Measurements from ENCODE around the gene FAM13A. TPM values are rescaled to one million over a fixed set of nuclear protein-coding genes. Genes with fewer than 3 reads are reported as not detected.
A peak's percentile ranks its signal among the peaks of the same experiment; 100 is the strongest.

The FAM13A gene
- total RNA-seq, 1 donor from 2014 or later: 32.2 TPM

- Histone ChIP-seq H3K4me3 (no peak overlapping the region), H3K9me3 (no peaks in the 10 kb centered on the region), H3K27me3 (no peaks in the 10 kb centered on the region), H3K27ac (no peak overlapping the region), H3K36me3 (no peaks in the 10 kb centered on the region), H3K4me1 (peaks cover 11% of the 10 kb centered on the region)
- no peak for TF ChIP-seq POLR2AphosphoS5 (IDR thresholded peaks at IDR 0.05; ENCODE audit: insufficient read depth in 1 of 2, low read depth in 1 of 2)
- no peak for TF ChIP-seq CTCF (IDR thresholded peaks at IDR 0.05)
- no peak for TF ChIP-seq POLR2A (IDR thresholded peaks at IDR 0.05)
- no peak for DNase-seq (ENCODE audit: extremely low spot score in 2 of 2)
- intact Hi-C loops (cut with DNase I): no loop called here
These were observed 245.1 kb downstream of the FAM13A start for GRCh38 chr4:88811904-88812303.

GRCh38 chr4:88810325-88810724 is 246.7 kb downstream of the FAM13A start:
- Histone ChIP-seq H3K4me1 (peaks cover 11% of the 10 kb centered on the region), H3K27ac (peak overlapping the region; percentile 31), H3K9me3 (no peaks in the 10 kb centered on the region), H3K36me3 (no peaks in the 10 kb centered on the region), H3K4me3 (no peak overlapping the region), H3K27me3 (no peaks in the 10 kb centered on the region)
- DNase-seq (ENCODE audit: extremely low spot score in 2 of 2): no peak
- TF ChIP-seq POLR2A (IDR thresholded peaks at IDR 0.05) (no peak), CTCF (IDR thresholded peaks at IDR 0.05) (no peak)
- intact Hi-C loops (cut with DNase I): no loop called here

- Histone ChIP-seq H3K4me3 (no peak overlapping the region), H3K27ac (peak overlapping the region; percentile 31), H3K36me3 (no peaks in the 10 kb centered on the region), H3K9me3 (no peaks in the 10 kb centered on the region), H3K27me3 (no peaks in the 10 kb centered on the region), H3K4me1 (peaks cover 11% of the 10 kb centered on the region)
- TF ChIP-seq POLR2A (IDR thresholded peaks at IDR 0.05) (no peak), CTCF (IDR thresholded peaks at IDR 0.05) (no peak), POLR2AphosphoS5 (IDR thresholded peaks at IDR 0.05; ENCODE audit: insufficient read depth in 1 of 2, low read depth in 1 of 2) (no peak)
- DNase-seq (ENCODE audit: extremely low spot score in 2 of 2): no peak
- intact Hi-C loops (cut with DNase I): no loop called here
These were observed 247.3 kb downstream of the FAM13A start for GRCh38 chr4:88809576-88810219.

- intact Hi-C loops (cut with DNase I): no loop called here
- H3K4me3 ChIP-seq: no peak overlapping the region
These were observed 247.9 kb downstream of the FAM13A start for GRCh38 chr4:88809101-88809500.

More at GRCh38 chr4:88809101-88809500, 247.9 kb downstream of the FAM13A start:
- H3K36me3 ChIP-seq: no peaks in the 10 kb centered on the region
- no peaks in the 10 kb centered on the region for H3K27me3 ChIP-seq
- TF ChIP-seq CTCF (IDR thresholded peaks at IDR 0.05) (no peak), POLR2AphosphoS5 (IDR thresholded peaks at IDR 0.05; ENCODE audit: insufficient read depth in 1 of 2, low read depth in 1 of 2) (no peak), POLR2A (IDR thresholded peaks at IDR 0.05) (no peak)
- no peaks in the 10 kb centered on the region for H3K9me3 ChIP-seq
- peaks cover 11% of the 10 kb centered on the region for H3K4me1 ChIP-seq
- H3K27ac ChIP-seq: peak overlapping the region; percentile 31
- no peak for DNase-seq (ENCODE audit: extremely low spot score in 2 of 2)

Measured in vagina (tissue), 2 donors.